HG02610 (cell line): ENCODE data around the gene DNAH12.

Experiments
- ATAC-seq: cut with Tn5 transposase; IDR thresholded peaks from one replicate; pipeline ENCODE4 v1.9.1; 2021; ENCODE audit warnings: mild to moderate bottlenecking, moderate library complexity; ENCODE audit not compliant: unreplicated experiment

DNAH12 gene

GRCh38 chr3:57544181-57545125 is at the start of gene DNAH12:
DNAH12 (minus strand) TSS chr3:57544344; CDS start chr3:57542870, 1,474 bp downstream.
- ATAC-seq, result no peak

- no peak for ATAC-seq
These were observed 48.2 kb upstream of the DNAH12 start for GRCh38 chr3:57592306-57592705.

- ATAC-seq, result no peak
These were observed 43.8 kb upstream of the DNAH12 start for GRCh38 chr3:57587905-57588304.

GRCh38 chr3:57586778-57587177 is 42.6 kb upstream of the DNAH12 start:
- ATAC-seq, result no peak

GRCh38 chr3:57583544-57583943 is 39.4 kb upstream of the DNAH12 start:
- ATAC-seq, result no peak

GRCh38 chr3:57582474-57583168 is 38.5 kb upstream of the DNAH12 start:
- ATAC-seq, result no peak

- ATAC-seq, result no peak
These were observed 33.7 kb upstream of the DNAH12 start for GRCh38 chr3:57577801-57578200.

GRCh38 chr3:57575966-57576626 is 32.0 kb upstream of the DNAH12 start:
- no peak for ATAC-seq

- no peak for ATAC-seq
These were observed 28.0 kb upstream of the DNAH12 start for GRCh38 chr3:57572096-57572495.

GRCh38 chr3:57570878-57571277 is 26.7 kb upstream of the DNAH12 start:
- no peak for ATAC-seq

GRCh38 chr3:57569859-57570450 is 25.8 kb upstream of the DNAH12 start:
- ATAC-seq, result no peak

GRCh38 chr3:57559526-57559925 is 15.4 kb upstream of the DNAH12 start:
- no peak for ATAC-seq

GRCh38 chr3:57557085-57557537 is 13.0 kb upstream of the DNAH12 start:
- no peak for ATAC-seq

GRCh38 chr3:57556459-57557084 is 12.4 kb upstream of the DNAH12 start:
- peak; percentile 27 for ATAC-seq

GRCh38 chr3:57555738-57556458 is 11.8 kb upstream of the DNAH12 start, which contains the start of gene PDE12:
PDE12 (plus strand) TSS chr3:57556274; CDS start chr3:57556380, 106 bp downstream.
- peak; percentile 88 for ATAC-seq

- ATAC-seq, result no peak
These were observed 11.2 kb upstream of the DNAH12 start for GRCh38 chr3:57555306-57555705.

- ATAC-seq, result no peak
These were observed 2.5 kb upstream of the DNAH12 start for GRCh38 chr3:57546616-57547015.

- ATAC-seq, result no peak
These were observed 1.6 kb upstream of the DNAH12 start for GRCh38 chr3:57545636-57546268.

- no peak for ATAC-seq
These were observed 5.7 kb downstream of the DNAH12 start for GRCh38 chr3:57538465-57538864.
